Kidney (tissue), 14 donors: ENCODE measurements around the gene IFRD2. TPM values are rescaled to one million over a fixed set of nuclear protein-coding genes. Genes with fewer than 3 reads are reported as not detected.

Experiments used
- DNase-seq, 5 donors: peaks; one replicate each; pipeline ENCODE4 v3.0.0-alpha.2; 2013 to 2020
- FAIRE-seq: peaks from 2 replicates; lab custom pipeline; 2012; peaks lifted over from hg19 to GRCh38; lab: Jason Lieb, UNC
- H3K27ac ChIP-seq, 2 donors: one replicate each; pipeline ENCODE4 v1.7.0; 2013; ENCODE audit warnings: low read depth in 2 of 2, low read length in 2 of 2, inconsistent platforms in 1 of 2
- H3K27me3 ChIP-seq: one replicate; pipeline ENCODE4 v1.7.1; 2013; ENCODE audit warnings: low read length, inconsistent platforms; ENCODE audit not compliant: control insufficient read depth, insufficient read depth
- H3K36me3 ChIP-seq, 3 donors: one replicate each; pipeline versions ENCODE4 v1.7.0 to v1.7.1; 2013; ENCODE audit warnings: low read length in 3 of 3, control low read depth in 1 of 3, inconsistent platforms in 1 of 3; ENCODE audit not compliant: insufficient read depth in 3 of 3, control insufficient read depth in 2 of 3
- H3K4me1 ChIP-seq, 3 donors: one replicate each; pipeline versions ENCODE4 v1.7.0 to v1.7.1; 2013; ENCODE audit warnings: low read length in 3 of 3, inconsistent platforms in 1 of 3, low read depth in 1 of 3; ENCODE audit not compliant: control insufficient read depth in 2 of 3, insufficient read depth in 2 of 3
- H3K4me3 ChIP-seq, 3 donors: one replicate each; pipeline versions ENCODE4 v1.7.0 to v1.8.1; 2013; ENCODE audit warnings: low read length in 3 of 3, control low read depth in 1 of 3, inconsistent platforms in 1 of 3
- H3K9ac ChIP-seq, 3 donors: one replicate each; pipeline versions ENCODE4 v1.7.0 to v1.7.1; 2013; ENCODE audit warnings: low read length in 3 of 3, control low read depth in 1 of 3, inconsistent platforms in 1 of 3
- H3K9me3 ChIP-seq, 3 donors: one replicate each; pipeline versions ENCODE4 v1.7.0 to v1.7.1; 2013; ENCODE audit warnings: low read length in 3 of 3, control low read depth in 1 of 3, inconsistent platforms in 1 of 3; ENCODE audit not compliant: control insufficient read depth in 2 of 3, insufficient read depth in 1 of 3
- CTCF ChIP-seq: IDR thresholded peaks from 3 replicates; pipeline ENCODE4 v1.5.1; 2012; ENCODE audit warnings: mild to moderate bottlenecking, moderate library complexity, borderline replicate concordance; ENCODE audit not compliant: insufficient read depth; ENCODE audit errors: extremely low read depth
- intact Hi-C: fragments of 100-400 bp; cut with DNase I; formaldehyde crosslinking; loops from one replicate; pipeline ENCODE4 v1.11.1; 2022
- polyA plus RNA-seq: library from polyadenylated mRNA; stranded (reverse); fragments of 350-450 nt; fragmentation: Illumina TruSeq; extraction: RNeasy Lipid Tissue Mini Kit (QIAGEN cat#74804); gene quantifications from one replicate; pipeline ENCODE4 v1.2.3, GENCODE V29; 2014; ENCODE audit warnings: low read depth, low replicate concordance; ENCODE audit not compliant: insufficient read depth
- total RNA-seq: library from RNA; stranded (reverse); fragmentation: NEBNext Ultra II Directional; extraction: Animal tissue kit (Norgen Biotek cat#: 25700); gene quantifications from one replicate; pipeline ENCODE4 v1.2.1, GENCODE V29; 2021
- donor health status: control.
- donor health status: control.
- donor health status: control.
- donor health status: control.
- donor health status: control.
- donor health status: DM: yes; HTN: yes; CAD: no.
- donor health status: Normal renal cell carcinoma (clear cell type).

The IFRD2 gene
- total and polyA plus RNA-seq, 2 donors from 2014 or later: 54.1 to 78.1 TPM

GRCh38 chr3:50296721-50297383 is 4.6 kb upstream of the IFRD2 start:
- no peak for FAIRE-seq
- H3K4me1 ChIP-seq: peaks cover 7 to 31% (median 27%) of the 10 kb centered on the region in 3 donors
- no peak overlapping the region for H3K4me3 ChIP-seq
- H3K9ac ChIP-seq: no peak overlapping the region
- peak in 1 of 5 donors; percentile 64 for DNase-seq
- intact Hi-C loops: no loop called here
- H3K9me3 ChIP-seq: no peaks in the 10 kb centered on the region
- no peak overlapping the region for H3K27ac ChIP-seq
- H3K27me3 ChIP-seq: no peaks in the 10 kb centered on the region
- H3K36me3 ChIP-seq: peaks cover 0 to 6% (median 3%) of the 10 kb centered on the region in 3 donors
- no peak for TF ChIP-seq CTCF

GRCh38 chr3:50295553-50296431 is 3.6 kb upstream of the IFRD2 start:
- Histone ChIP-seq H3K27ac (no peak overlapping the region), H3K4me3 (no peak overlapping the region), H3K27me3 (no peaks in the 10 kb centered on the region), H3K36me3 (peaks cover 0 to 6% (median 3%) of the 10 kb centered on the region in 3 donors), H3K9ac (no peak overlapping the region), H3K9me3 (no peaks in the 10 kb centered on the region), H3K4me1 (peaks cover 7 to 35% (median 34%) of the 10 kb centered on the region in 3 donors)
- TF ChIP-seq CTCF: no peak
- intact Hi-C loops: no loop called here
- no peak for FAIRE-seq
- DNase-seq: peak in 1 of 5 donors; percentile 48

GRCh38 chr3:50294492-50295403 is 2.5 kb upstream of the IFRD2 start:
- intact Hi-C loops: no loop called here
- Histone ChIP-seq H3K9ac (no peak overlapping the region), H3K27me3 (no peaks in the 10 kb centered on the region), H3K4me1 (peaks cover 3 to 26% (median 25%) of the 10 kb centered on the region in 3 donors), H3K27ac (no peak overlapping the region), H3K4me3 (no peak overlapping the region), H3K36me3 (peaks cover 0 to 3% (median 0%) of the 10 kb centered on the region in 3 donors), H3K9me3 (no peaks in the 10 kb centered on the region)
- DNase-seq: peak in 1 of 5 donors; percentile 44
- no peak for TF ChIP-seq CTCF
- FAIRE-seq: no peak
